8988T (cell line): Measurements from ENCODE around the gene ERBB4.
"Not testable (repeated sequence)": the region's sequence is repeated elsewhere in the genome, so short reads cannot be mapped to it uniquely, and the experiment has no call there.

Experiments
- DNase-seq: peaks from one replicate; pipeline ENCODE4 v3.0.0; 2011

The ERBB4 gene

DNA sequence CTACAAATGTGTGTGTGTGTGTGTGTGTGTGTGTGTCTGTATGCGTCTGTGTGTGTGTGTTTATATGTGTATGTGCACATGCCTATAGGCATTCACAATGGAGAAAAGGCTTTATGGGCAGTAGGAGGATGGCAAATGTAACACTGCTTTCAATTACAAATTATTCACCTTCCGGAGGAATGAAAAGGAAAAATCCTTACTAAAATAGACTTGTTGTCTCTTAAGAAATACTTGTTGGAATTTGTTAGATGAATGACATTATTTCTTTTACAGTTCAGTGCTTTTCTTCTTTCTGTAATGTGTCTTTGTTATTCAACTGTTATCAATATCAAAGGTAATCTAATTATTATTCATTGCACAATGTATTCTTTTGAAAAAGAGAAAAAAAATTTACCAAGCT lies 874.3 kb downstream of the ERBB4 start:
- no peak for DNase-seq

DNA sequence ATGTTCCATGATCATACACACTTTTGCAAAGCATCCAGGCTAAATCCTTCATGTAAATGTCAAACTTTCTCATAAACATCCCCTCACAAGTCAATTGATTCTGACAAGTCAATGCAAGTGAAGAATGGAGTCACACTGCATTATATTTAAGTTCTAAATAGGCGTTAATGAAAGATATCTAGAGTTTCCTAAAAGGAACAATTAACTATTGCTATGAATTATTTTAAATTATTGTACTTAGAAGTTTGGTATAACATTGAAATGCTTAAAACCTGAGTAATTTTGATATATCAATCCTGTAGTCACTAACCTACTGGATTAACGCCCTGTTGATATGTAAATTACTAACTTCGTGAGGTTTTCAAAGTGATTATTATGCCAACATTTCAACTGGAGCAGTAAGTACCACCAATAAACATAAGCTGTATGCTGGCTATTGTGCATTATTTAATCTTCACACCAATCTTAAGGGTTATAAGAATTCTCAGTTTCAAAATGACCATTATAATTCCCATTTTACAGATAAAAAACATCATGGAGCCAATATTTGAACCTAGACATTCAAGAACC lies 884.3 kb downstream of the ERBB4 start:
- no peak for DNase-seq

DNA sequence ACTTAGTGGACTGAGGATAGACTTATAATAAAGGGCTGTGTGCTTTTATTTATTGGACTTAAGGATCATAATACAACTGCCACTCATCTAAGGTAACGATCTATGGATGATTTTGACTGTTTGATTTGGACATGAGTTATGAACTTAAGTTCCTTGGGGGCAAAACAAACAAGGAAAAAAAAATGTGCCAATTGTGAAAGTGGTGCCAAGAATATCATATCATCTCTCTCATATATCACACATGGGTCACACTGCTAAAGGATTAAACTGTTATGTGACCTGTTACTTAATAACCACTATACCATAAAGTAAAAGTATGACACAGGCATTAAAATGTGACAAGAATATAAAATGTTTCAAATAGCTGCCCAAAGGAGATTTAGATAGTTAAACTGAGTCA lies 886.3 kb downstream of the ERBB4 start:
- DNase-seq = no peak

DNA sequence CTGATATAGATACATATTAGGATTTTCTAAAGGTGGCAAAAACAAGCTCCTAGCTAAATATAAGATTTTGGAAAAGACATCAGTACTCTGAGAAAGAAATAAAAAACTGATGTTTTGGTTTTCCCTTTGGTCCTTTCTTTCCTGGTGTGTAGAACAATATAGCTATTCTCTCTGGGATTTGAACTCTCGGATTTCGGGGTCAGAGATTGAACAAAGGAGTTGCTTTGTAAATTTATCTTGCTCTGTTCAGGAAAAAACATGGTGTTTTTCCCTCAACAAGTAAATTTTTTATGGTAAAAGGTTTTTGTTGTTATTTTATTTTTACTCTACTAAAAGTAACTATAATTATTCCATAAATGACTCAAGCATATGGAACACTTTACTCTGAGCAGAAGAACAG lies 889.3 kb downstream of the ERBB4 start:
- no peak for DNase-seq

DNA sequence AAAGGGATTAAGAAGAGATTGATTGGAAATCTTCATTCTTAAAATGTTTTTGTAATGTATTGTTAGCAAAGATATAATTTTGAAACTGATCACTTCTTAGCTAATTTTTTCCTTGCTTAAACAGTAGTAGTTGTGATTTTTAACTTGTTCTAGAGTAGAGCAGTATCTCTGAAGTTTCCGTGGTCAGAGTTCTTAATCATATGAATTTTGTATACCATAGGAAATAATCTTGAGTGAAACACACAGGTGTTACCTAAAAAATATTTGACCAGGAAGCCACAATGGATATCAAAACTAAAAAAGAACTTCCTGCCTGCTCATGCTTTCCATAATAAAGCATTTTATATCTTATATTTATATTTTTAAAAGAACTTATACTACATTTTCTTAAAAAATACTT lies 907.1 kb downstream of the ERBB4 start:
- DNase-seq = no peak

DNA sequence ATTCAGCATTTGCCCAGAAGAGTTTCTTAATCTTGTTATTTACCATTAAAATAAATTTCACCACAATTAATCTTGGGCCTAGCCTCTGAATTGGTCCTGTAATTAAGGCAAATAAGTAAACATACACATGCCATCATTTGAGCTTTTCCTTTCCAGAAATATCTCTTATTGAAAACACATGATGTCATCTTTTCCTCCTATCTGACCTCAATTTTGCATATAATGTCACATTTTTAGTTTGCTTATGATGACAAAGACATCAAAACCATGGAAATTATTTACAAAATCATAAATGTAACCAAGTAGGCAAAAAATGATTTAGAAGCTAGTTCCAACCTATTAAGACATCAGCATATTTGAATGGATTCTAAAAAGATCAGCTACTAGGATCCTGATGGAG lies 915.5 kb downstream of the ERBB4 start:
- no peak for DNase-seq

DNA sequence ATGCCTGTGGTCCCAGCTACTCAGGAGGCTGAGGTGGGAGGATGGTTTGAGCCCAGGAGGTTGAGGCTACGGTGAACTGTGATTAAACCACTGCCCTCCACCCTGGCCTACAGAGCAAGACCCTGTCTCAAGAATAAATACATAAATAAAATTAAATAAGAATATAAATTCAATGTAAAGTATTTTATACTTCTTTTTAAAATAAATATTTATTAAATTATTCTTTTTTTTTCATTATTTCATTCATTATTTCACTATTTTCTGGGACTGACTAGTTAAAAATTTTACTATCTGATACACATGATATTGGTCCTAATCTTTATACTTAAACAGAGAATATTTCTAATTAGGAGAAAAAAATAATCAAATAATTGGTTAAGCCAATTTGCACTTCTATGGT lies 917.6 kb downstream of the ERBB4 start:
- no peak for DNase-seq

DNA sequence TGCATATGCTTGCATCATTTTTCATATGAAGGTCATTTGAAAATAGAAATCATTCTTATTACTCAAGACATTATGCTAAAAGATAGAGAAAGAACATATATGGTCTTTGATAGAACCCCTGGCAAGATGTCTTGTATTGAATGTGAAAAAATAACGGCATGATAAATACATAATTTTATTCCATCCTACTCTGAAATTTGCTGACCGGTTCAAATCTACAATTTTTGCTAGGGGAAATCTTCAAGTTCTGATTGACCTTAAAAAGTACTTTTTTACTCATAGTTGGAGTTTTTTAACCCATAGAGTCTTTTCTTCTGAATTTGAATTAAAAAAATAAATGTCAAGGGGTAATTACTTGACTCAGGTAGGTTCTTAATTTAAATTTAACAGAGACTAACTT lies 920.8 kb downstream of the ERBB4 start:
- no peak for DNase-seq

DNA sequence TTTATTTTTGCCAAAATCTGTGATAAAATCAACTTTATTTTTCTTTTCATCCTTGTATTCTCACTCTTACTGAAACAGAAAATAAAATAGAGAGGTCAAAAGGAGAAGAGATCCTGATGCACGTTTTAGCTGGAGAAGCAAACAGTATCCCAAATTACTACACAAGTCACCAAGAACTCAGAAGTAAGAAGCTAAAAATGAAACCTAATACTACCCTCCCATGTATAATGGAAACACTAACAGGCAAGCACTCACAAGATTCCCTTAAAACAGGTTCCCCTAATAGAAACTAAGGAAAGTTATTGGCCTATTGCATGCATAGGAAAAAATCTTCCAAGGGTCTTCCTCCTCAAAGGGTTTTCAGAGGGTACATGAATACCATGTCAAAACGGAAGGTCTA lies 927.0 kb downstream of the ERBB4 start:
- no peak for DNase-seq

DNA sequence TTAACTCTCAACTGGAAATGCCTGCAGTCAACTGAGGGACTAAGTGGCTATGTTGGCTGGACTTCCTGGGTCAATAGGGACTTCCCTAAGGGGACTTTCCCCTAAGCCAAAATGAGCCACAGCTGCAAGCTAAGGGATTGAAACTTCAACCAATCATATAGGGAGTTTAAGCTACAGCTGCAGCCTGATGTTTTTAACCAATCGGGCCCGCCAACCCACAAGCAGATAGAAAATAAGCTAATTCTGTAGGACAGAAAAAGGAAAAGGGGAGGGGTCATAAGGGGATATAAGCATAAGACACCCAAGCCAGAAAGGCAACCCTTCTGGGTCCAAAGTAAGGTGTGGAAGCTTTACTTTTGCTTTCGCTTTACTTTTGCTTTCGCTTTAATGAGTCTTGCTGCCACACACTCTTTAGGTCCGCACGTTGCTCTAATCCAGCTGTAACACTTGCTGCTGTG lies 927.5 kb downstream of the ERBB4 start:
- no peak for DNase-seq

DNA sequence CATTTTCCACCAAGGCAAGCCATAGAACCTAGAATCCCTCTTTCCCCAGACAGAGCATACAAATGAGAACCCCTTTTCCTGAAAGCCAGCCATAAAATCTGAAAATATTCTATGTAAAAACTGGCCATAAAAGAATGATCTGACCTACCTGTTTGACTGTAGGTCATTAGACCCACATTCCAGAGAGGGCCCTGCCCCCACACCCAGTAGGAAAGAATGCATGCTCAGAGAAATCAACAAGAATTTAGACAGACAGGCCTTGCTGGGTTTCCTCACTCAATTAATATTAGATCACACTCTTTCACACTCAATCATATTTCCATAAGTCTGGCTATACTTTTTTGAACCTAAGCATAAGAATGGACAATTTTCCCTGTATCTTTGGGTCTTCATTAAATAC lies 929.5 kb downstream of the ERBB4 start:
- DNase-seq = no peak

DNA sequence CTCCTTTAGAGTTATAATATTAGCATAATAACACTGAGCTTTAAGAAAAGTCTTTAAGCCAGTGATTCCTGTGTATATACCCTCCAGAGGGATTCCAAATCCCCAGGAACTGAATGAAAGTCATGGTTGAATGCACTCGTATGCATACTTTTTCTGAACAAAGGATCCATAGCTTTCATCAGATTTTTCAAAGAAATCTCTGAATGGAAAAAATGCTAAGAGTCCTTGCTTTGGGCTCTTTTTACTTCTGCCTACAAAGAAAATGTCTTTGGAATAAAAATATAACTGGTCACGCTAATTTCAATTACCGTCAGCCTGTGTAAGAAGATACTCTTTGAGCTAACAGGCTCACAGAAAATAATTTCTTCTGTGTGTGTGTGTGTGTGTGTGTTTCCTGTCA lies 939.5 kb downstream of the ERBB4 start:
- DNase-seq = no peak

DNA sequence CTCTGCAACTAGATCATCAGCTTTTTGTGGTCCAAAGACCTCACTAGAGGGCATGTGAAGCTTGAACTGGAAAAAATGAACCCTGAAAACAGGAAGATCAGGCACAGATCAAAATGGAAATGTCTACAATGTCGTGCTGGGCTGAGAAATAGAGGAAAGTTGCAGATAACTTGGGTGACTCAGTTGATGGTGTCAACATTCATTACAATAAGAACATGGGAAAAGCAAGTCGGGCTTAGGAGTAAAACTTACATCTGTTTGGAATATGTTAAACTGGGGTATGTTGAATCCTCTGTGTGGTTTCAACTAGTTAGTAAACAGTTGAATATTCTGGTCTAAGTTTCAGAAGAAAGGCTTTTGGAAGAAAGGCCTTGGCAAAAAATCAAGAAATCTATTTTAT lies 940.4 kb downstream of the ERBB4 start:
- no peak for DNase-seq

DNA sequence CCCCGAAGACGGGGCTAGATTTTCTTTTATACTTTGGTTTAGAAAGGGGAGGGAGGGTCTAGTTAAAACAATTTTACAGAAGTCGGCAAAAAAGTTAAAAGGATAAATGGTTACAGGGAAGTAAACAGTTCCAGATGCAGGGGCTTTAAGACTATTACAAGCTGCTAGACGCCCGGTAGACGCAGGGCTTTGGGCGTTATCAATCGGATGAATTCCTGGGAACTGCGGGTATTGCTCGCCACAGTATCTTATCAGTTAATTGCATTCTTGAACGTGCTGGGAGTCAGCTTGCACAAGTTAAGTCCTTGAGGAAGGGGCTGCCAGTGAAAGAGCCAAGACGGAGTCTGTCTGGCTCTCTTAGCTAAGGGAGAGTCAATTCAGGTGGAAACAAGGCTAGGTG lies 946.6 kb downstream of the ERBB4 start:
- DNase-seq = not testable (repeated sequence)

DNA sequence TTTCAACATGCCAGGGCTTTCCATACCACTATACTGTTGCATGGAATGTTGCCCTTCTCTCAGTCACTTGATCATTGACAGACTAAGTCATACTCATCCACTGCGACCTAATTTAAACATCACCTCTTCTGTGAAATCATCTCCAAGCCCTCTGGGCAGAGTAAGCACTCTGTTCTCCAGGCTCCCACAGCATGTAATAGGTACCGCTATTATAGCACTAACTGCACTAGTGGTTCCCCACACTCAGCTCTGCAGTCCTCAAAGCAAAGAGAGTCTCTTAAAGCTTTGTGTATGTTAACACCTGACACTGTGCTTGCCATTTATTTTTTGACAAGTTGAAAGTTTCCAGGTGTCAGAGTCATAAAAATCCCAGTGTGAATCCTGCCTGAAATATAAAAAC lies 947.2 kb downstream of the ERBB4 start:
- no peak for DNase-seq

DNA sequence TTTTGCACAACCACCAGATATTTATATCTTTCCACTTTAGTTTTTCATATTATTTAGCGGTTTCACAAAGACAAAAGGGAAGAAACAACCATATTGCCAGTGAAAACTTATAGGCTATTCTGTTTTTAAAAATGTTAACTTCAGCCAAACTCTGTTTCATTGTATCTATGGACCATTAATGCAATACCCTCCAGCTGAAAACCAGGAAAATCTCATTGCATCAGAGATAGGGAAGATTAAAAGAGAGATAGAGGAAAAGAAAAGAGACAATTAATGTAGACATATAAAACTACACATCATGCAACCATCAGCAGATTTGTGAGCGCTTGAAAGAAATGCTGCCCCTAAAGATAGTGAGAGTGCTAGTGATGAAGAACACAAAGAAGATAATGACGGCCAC lies 970.2 kb downstream of the ERBB4 start:
- DNase-seq = no peak

DNA sequence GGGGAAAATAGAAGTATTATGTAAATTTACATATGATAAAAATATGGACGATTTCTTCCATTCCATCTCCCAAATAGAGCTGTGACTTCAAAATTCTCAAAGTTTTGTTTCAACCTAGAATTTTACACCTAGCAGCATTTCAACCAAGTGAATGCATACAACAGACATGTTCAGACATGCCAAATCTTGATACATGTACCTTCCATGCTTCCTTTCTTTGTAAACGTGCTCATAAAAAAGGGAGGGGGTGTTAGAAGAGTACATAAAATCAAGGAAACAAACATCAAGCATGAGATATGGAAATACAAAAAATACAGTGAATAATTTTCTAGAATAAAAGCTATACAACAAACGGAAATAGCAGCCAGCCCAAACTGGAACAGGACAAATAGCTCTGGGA lies 974.2 kb downstream of the ERBB4 start:
- no peak for DNase-seq

DNA sequence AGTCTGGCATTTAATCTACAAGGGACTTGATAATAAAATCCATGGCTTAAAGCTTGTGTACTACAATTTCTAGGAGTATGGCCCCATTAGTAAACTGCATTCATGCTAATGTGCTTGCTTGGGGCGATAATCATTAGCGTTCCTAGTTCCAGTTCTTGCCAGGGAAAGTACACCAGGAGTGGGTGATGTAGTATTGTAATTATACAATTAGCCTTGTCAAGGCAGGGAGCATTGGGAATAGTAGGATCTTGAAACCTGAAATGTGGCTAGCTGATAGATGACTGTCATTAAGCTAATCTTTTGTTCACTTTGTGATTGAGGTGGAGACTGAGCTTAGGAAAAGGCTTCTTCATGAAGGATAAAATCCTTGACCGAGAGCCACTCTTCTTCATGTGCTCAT lies 993.0 kb downstream of the ERBB4 start:
- no peak for DNase-seq

DNA sequence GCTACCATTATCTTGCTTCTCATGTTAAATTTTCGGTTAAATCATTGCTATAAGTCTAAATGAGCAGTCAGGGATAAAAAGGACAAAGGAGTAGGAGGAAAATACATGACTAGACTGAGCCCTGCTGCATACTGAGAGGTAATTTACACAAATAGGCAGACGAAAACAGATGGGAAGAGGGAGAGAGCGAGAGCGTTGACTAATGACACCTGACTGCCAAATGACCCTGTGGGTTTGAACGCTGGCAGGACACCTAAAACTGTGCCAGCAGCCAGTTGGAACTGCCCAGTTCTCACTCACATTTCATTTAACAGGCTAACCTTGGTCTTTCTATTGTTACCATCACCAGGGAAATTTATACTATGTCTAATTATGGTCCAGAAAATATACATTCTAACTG lies 1004.0 kb downstream of the ERBB4 start:
- DNase-seq = no peak

DNA sequence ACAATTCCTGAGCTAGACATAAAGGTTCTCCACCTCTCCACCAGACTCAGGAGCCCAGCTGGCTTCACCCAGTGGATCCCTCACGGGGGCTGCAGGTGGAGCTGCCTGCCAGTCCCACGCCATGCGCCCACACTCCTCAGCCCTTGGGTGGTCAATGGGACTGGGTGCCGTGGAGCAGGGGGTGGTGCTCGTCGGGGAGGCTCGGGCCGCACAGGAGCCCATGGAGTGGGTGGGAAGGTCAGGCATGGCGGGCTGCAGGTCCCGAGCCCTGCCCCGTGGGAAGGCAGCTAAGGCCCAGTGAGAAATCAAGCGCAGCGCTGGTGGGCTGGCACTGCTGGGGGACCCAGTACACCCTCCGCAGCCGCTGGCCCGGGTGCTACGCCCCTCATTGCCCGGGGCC lies 1014.4 kb downstream of the ERBB4 start:
- not testable (repeated sequence) for DNase-seq

DNA sequence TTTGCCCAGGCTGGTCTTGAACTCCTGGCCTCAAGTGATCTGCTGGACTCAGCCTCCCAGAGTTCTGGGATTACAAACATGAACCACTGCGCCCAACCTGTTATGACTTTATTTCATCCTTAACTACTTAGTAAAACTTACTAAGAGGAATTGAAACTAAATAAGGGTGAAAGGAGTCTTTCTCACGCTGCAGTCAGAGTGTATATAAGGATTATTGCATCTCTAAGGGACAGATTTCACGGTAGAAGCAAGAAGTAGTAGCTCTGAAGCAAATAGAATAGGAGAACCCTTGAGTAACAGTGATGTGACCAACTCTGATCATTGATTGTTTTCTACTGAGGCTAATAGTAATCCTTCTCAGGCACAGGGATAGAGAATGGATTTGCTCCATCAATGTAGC lies 1022.1 kb downstream of the ERBB4 start:
- no peak for DNase-seq

DNA sequence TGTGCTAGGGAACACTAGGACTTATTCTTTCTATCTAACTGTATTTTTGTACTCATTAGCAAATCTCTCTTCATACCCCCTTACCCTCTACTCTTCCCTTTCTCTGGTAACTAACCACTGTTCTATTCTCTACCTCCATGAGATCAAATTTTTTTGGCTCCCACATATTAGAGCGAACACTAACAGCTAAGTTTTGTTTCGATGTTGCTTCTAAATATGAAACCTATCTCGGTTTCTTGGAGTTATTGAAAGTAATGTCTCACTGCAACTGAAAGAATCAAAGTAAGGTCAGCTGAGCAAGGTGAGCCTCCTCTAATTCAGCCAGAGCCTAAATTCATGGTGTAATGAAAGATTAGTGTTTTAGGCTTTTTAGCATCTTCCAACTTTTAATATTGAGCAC lies 1024.6 kb downstream of the ERBB4 start:
- no peak for DNase-seq

DNA sequence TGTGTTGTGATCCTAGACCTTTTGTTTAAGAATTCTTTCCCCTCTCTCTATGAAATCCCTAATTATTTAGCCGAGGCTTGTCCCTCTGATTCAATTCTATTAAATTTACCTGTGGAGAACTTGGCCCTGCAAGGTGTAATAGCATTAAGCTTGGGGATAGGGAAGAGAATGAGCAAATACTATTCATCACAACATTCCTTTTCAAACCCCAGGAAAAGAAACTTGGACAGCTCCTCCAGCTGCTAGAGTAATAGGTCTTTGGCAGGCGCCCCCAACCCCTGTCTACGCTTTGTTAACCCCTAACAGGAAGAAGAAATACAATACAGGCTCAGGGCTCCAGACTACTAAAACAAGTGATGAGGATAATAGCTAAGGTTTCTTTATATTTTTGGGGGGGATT lies 1025.2 kb downstream of the ERBB4 start:
- no peak for DNase-seq

DNA sequence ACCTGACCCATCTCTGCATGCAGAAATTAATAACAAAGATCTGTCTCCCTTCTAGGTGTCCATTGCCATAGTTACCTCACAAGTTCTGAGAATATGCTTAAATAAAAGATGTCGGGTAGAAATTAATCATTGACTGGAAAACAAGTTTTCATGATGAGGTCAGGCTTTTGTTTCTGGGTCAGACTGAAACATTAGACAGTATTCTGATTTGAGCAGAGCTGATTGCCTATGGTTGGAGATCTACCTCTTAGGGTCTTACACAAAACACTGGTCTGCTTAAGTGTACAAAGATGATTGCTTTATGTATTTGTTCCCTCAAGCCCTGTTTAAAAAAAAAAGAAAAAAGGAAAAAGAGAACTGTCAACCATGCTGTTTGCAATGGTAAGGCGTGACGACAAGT lies 1025.8 kb downstream of the ERBB4 start:
- DNase-seq = no peak

DNA sequence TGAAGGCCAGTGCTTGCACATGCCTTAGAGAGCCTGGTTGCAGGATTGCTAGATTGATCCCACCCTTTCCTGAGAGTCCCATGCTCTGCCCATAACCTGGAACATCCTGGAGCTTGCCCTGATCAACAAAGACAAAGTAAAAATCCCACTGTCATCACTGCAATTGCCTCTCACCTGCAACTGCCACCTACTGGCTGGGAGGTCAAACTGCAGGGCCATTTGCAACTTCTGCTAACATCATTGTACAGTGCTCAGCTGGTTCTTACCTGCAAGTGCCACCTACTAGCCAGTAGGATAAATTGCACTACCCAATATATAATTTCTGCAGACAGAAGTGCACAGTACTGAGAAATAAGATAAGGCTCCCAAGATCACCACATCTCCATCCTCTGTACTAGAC lies 1034.7 kb downstream of the ERBB4 start:
- DNase-seq = no peak

DNA sequence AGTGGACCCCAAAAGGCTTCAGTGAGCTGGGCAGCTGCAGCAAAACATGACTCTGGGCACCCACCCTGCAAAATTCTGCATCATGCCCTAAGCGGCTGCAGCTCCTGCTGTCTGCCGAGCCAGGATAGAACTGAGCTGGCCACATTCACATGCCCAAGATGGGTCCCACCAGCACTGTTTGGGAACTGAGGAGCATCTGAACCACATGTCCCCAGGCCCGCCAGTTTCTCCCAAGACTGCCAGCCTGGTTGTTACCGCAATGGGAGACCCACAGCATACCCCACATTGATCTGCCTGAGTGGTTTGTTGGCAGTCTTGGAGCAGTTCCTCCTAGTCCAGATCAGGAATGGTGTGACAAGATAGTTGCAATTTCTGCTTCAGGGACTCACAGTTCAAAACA lies 1035.4 kb downstream of the ERBB4 start:
- no peak for DNase-seq
